SK-N-SH treated with all-trans-retinoic acid at 6 μM for 48 hours (cell line): ENCODE measurements around the gene ATP11A.

Experiments used
- ATAC-seq: fragments of 200-7000 bp; cut with Tn5 transposase; 3 replicates; pipeline ENCODE4 v1.9.1; 2020; ENCODE audit warnings: mild to moderate bottlenecking, moderate library complexity
- BACH2 ChIP-seq: fragments of 250-450 bp; sonication (Bioruptor Pico); IDR thresholded peaks from 2 replicates; pipeline ENCODE4 v1.9.0; 2021; ENCODE audit warnings: mild to moderate bottlenecking, borderline replicate concordance
- CSDC2 ChIP-seq: fragments of 250-450 bp; sonication (Bioruptor Pico); IDR thresholded peaks from 2 replicates; pipeline ENCODE4 v1.5.0; 2020; ENCODE audit warnings: mild to moderate bottlenecking, moderate library complexity
- ESRRG ChIP-seq: fragments of 250-450 bp; sonication (Bioruptor Pico); IDR thresholded peaks from 2 replicates; pipeline ENCODE4 v1.6.1; 2021; ENCODE audit warnings: mild to moderate bottlenecking
- GLIS3 ChIP-seq: fragments of 250-450 bp; sonication (Bioruptor Pico); IDR thresholded peaks from 2 replicates; pipeline ENCODE4 v1.5.0; 2020; ENCODE audit warnings: mild to moderate bottlenecking, moderate library complexity
- ISL1 ChIP-seq: fragments of 250-450 bp; sonication (Bioruptor Pico); IDR thresholded peaks from 2 replicates; pipeline ENCODE4 v2.1.2; 2022; ENCODE audit warnings: mild to moderate bottlenecking, moderate library complexity
- OSR1 ChIP-seq: fragments of 250-450 bp; sonication (Bioruptor Pico); IDR thresholded peaks from 2 replicates; pipeline ENCODE4 v1.8.0; 2022; ENCODE audit warnings: moderate library complexity, mild to moderate bottlenecking, inconsistent platforms
- PPARA ChIP-seq: fragments of 250-450 bp; sonication (Bioruptor Pico); IDR thresholded peaks from 2 replicates; pipeline ENCODE4 v1.5.0; 2020; ENCODE audit warnings: mild to moderate bottlenecking, borderline replicate concordance
- TCF4 ChIP-seq: fragments of 250-450 bp; sonication (Bioruptor Pico); IDR thresholded peaks from 2 replicates; pipeline ENCODE4 v1.8.0; 2021; ENCODE audit warnings: mild to moderate bottlenecking, moderate library complexity, borderline replicate concordance
- TOX ChIP-seq: fragments of 250-450 bp; sonication (Bioruptor Pico); IDR thresholded peaks from 2 replicates; pipeline ENCODE4 v1.8.0; 2021; ENCODE audit warnings: mild to moderate bottlenecking, moderate library complexity, borderline replicate concordance
- ZFP3 ChIP-seq: fragments of 250-450 bp; sonication (Bioruptor Pico); IDR thresholded peaks from 2 replicates; pipeline ENCODE4 v1.5.0; 2020; ENCODE audit warnings: mild to moderate bottlenecking, moderate library complexity
- ZFP30 ChIP-seq: fragments of 450-650 bp; formaldehyde crosslinking; IDR thresholded peaks from 2 replicates; pipeline ENCODE4 v1.5.0; 2022; ENCODE audit warnings: mild to moderate bottlenecking, moderate library complexity
- ZNF565 ChIP-seq: fragments of 450-650 bp; formaldehyde crosslinking; conservative IDR thresholded peaks from 2 replicates; pipeline ENCODE4 v1.5.0; 2020; ENCODE audit warnings: low read depth, mild to moderate bottlenecking, moderate library complexity
- ZNF70 ChIP-seq: fragments of 450-650 bp; formaldehyde crosslinking; IDR thresholded peaks from 2 replicates; pipeline ENCODE4 v1.5.0; 2020; ENCODE audit warnings: mild to moderate bottlenecking, moderate library complexity
- ZNF8 ChIP-seq: fragments of 450-650 bp; formaldehyde crosslinking; IDR thresholded peaks from 2 replicates; pipeline ENCODE4 v1.5.0; 2020; ENCODE audit warnings: mild to moderate bottlenecking, moderate library complexity
- TF ChIP-seq, protein P1 (sequence below): fragments of 250-450 bp; sonication (Bioruptor Pico); IDR thresholded peaks from 2 replicates; pipeline ENCODE4 v1.8.0; 2020; ENCODE audit warnings: mild to moderate bottlenecking, moderate library complexity, borderline replicate concordance
- TF ChIP-seq, protein P2 (sequence below): fragments of 250-450 bp; sonication (Bioruptor Pico); IDR thresholded peaks from 2 replicates; pipeline ENCODE4 v1.8.0; 2021; ENCODE audit warnings: low read depth, mild to moderate bottlenecking, moderate library complexity, borderline replicate concordance
- TF ChIP-seq, protein P3 (sequence below): fragments of 250-450 bp; sonication (Bioruptor Pico); IDR thresholded peaks from 2 replicates; pipeline ENCODE4 v1.5.1; 2021; ENCODE audit warnings: mild to moderate bottlenecking, moderate library complexity
- TF ChIP-seq, protein P4 (sequence below): fragments of 250-450 bp; sonication (Bioruptor Pico); IDR thresholded peaks from 2 replicates; pipeline ENCODE4 v1.5.1; 2020; ENCODE audit warnings: low read depth, mild to moderate bottlenecking, moderate library complexity

ATP11A gene

DNA sequence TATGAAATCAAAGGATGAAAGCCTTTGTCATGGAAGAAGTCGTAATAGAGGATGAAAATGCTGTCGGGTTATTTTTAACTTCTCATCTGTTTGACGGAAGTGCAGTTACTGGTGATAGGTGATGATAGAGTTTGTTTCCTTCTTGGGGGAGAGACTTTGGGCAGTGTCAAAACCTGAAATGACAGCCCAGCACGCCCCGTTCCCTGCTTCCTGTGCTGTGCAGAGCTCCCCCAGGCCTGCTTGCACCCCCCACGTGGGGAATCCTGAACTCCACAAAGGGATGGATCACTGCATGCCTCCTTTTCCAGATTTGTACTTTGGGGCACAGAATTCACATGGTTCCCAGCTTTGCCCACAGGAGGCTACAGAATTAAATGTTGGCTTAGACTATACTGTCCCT is 102.7 kb downstream of the ATP11A start:
- ATAC-seq: no peak

DNA sequence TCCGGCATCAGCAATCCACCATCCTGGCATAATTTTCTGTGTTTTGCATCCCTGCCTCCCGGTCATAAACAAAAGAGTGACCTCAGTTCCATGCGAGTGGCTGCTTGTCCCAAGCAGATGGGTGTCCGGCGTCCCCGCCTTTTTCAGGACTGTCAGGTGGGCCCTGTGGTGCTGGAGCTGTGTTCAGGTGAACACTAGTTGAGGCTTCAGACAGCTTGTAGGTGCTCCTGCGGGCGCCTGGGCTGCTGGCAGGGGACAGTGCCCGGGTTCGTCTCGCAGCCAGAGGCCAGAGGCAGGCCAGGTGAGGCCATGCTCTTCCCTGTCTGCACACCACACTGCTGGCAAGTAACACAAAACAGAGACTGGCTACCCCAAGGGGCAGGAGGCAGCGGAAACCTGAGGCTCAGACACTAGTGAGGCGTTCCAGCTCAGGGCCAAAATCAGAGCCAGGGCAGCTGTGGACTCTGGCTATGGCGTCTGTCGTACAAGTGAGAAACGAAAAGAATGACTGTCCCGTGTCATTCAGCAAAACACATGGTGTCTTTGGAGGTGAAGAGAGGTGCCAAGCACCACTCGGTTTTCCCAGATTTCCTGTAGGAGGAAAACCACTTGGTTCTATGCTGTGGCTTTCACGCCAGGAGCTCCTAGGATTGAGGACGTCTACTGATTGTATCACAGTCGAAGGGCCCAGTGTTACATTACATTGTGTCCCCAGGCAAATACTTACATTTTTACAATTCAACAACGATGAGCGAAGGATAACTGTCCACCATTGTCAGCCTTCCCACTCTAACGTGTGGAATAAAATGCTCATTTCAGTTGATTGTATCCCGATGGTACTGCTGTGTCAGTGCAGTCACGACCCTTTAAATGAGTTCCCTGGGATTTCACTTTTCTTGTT is 104.0 kb downstream of the ATP11A start:
- TF ChIP-seq ZFP3 (CRISPR knock-in tag) (no peak), BACH2 (CRISPR knock-in tag) (no peak), TOX (no peak), ZFP30 (CRISPR knock-in tag) (no peak), TCF4 (CRISPR knock-in tag) (no peak), ZNF565 (CRISPR knock-in tag) (no peak)
- TF ChIP-seq, protein P1, sequence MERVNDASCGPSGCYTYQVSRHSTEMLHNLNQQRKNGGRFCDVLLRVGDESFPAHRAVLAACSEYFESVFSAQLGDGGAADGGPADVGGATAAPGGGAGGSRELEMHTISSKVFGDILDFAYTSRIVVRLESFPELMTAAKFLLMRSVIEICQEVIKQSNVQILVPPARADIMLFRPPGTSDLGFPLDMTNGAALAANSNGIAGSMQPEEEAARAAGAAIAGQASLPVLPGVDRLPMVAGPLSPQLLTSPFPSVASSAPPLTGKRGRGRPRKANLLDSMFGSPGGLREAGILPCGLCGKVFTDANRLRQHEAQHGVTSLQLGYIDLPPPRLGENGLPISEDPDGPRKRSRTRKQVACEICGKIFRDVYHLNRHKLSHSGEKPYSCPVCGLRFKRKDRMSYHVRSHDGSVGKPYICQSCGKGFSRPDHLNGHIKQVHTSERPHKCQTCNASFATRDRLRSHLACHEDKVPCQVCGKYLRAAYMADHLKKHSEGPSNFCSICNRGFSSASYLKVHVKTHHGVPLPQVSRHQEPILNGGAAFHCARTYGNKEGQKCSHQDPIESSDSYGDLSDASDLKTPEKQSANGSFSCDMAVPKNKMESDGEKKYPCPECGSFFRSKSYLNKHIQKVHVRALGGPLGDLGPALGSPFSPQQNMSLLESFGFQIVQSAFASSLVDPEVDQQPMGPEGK (CRISPR knock-in tag): no peak
- TF ChIP-seq, protein P2, sequence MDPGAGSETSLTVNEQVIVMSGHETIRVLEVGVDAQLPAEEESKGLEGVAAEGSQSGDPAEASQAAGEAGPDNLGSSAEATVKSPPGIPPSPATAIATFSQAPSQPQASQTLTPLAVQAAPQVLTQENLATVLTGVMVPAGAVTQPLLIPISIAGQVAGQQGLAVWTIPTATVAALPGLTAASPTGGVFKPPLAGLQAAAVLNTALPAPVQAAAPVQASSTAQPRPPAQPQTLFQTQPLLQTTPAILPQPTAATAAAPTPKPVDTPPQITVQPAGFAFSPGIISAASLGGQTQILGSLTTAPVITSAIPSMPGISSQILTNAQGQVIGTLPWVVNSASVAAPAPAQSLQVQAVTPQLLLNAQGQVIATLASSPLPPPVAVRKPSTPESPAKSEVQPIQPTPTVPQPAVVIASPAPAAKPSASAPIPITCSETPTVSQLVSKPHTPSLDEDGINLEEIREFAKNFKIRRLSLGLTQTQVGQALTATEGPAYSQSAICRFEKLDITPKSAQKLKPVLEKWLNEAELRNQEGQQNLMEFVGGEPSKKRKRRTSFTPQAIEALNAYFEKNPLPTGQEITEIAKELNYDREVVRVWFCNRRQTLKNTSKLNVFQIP (CRISPR knock-in tag): no peak
- ATAC-seq: no peak

More for the DNA sequence above, 102.7 kb downstream of the ATP11A start:
- TF ChIP-seq ISL1 (CRISPR knock-in tag) (no peak), OSR1 (CRISPR knock-in tag) (no peak), GLIS3 (no peak), TCF4 (CRISPR knock-in tag) (no peak), CSDC2 (CRISPR knock-in tag) (no peak), PPARA (CRISPR knock-in tag) (no peak), ZNF70 (no peak), ZNF565 (CRISPR knock-in tag) (no peak), ZNF8 (no peak), ESRRG (CRISPR knock-in tag) (no peak), TOX (no peak)
- TF ChIP-seq, protein P2 (CRISPR knock-in tag): no peak
- TF ChIP-seq, protein P3, sequence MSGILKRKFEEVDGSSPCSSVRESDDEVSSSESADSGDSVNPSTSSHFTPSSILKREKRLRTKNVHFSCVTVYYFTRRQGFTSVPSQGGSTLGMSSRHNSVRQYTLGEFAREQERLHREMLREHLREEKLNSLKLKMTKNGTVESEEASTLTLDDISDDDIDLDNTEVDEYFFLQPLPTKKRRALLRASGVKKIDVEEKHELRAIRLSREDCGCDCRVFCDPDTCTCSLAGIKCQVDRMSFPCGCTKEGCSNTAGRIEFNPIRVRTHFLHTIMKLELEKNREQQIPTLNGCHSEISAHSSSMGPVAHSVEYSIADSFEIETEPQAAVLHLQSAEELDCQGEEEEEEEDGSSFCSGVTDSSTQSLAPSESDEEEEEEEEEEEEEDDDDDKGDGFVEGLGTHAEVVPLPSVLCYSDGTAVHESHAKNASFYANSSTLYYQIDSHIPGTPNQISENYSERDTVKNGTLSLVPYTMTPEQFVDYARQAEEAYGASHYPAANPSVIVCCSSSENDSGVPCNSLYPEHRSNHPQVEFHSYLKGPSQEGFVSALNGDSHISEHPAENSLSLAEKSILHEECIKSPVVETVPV (CRISPR knock-in tag): no peak
- TF ChIP-seq, protein P1 (CRISPR knock-in tag): no peak

DNA sequence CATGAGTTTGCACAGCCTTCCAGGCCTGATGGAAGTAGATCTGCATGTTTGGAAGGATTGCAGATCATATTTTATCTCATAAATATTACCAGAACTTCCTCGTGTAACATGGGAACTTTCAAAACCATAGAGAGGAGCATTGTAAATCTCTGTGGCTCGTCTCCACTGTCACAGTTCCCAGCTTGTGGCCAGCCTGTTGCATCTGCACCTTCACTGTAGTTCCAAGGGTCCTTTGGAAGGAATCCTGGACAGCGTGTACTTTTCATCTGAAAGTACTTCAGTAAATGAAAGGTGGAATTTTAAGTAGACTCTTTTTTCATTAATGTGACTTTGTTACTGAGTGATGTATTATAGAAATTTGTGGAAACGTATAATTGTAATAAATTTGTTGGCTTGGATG is 105.4 kb downstream of the ATP11A start:
- no peak for TF ChIP-seq ZFP30 (CRISPR knock-in tag)
- no peak for TF ChIP-seq ISL1 (CRISPR knock-in tag)
- TF ChIP-seq GLIS3: no peak
- TF ChIP-seq PPARA (CRISPR knock-in tag): no peak
- TF ChIP-seq, protein P4, sequence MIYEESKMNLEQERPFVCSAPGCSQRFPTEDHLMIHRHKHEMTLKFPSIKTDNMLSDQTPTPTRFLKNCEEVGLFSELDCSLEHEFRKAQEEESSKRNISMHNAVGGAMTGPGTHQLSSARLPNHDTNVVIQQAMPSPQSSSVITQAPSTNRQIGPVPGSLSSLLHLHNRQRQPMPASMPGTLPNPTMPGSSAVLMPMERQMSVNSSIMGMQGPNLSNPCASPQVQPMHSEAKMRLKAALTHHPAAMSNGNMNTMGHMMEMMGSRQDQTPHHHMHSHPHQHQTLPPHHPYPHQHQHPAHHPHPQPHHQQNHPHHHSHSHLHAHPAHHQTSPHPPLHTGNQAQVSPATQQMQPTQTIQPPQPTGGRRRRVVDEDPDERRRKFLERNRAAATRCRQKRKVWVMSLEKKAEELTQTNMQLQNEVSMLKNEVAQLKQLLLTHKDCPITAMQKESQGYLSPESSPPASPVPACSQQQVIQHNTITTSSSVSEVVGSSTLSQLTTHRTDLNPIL (CRISPR knock-in tag): no peak
- TF ChIP-seq TOX: no peak
- no peak for TF ChIP-seq ESRRG (CRISPR knock-in tag)
- no peak for ATAC-seq
